HG03442 (cell line): ENCODE results near the gene TGM3.

Experiments
- ATAC-seq: cut with Tn5 transposase; IDR thresholded peaks from one replicate; pipeline ENCODE4 v1.9.1; 2021; ENCODE audit warnings: mild to moderate bottlenecking, moderate library complexity; ENCODE audit not compliant: unreplicated experiment

TGM3 gene

DNA sequence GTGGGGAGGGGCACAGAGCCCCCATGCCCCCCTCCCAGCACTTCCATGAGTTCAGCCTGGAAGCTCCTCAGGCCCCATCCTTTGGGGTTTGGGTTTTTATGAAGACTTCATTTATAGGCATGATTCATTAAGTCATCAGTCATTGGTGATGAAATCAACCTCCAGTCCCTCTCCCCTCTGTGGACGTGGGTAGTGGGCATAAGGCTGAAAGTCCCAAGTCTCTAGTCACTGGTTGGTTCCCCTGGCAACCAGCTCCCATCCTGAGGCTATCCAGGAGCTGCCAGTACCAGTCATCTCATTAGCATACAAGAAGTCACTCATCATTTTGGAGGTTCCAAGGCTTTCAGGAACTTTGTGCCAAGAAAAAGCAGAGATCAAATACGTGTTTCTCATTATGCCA lies 9.2 kb downstream of the TGM3 start:
- ATAC-seq = no peak

DNA sequence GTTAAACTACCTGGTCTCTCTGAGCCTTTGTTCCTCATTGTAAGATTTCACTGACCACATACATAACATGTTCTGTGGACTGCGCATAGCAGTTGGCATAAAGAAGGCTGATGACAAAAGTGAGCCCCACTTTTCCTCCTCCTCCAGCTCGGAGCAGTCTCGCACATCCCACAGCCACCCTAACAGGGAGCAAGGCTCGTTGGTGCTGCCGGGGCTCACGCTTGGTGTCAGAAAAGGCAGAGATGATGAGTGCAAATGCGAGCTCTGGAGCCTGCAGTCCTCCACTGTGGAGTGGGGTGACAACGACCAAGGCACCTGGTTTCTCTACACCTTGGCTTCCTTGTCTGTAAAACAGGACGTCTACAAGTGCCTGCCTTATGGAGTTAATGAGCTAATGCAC lies 9.7 kb downstream of the TGM3 start:
- no peak for ATAC-seq

DNA sequence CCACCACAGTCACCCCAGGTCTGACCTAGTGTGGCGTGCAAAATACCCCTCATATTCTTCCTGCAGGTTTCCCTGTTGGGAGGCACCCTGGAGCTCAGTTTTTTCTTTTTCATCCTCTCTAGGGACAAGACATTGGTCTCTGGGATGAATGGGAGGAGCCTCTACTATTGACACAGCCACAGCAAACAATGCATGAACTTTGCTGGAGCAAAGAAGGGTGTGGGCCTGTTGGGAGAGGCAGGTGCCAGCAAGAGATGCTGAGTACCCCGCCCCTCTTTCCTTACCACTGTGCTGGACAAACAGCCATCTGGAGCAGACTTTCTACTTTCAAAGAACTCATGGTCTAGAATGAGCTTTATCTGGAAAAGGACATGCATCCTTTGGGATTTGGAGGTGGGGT lies 10.1 kb downstream of the TGM3 start:
- ATAC-seq = no peak

DNA sequence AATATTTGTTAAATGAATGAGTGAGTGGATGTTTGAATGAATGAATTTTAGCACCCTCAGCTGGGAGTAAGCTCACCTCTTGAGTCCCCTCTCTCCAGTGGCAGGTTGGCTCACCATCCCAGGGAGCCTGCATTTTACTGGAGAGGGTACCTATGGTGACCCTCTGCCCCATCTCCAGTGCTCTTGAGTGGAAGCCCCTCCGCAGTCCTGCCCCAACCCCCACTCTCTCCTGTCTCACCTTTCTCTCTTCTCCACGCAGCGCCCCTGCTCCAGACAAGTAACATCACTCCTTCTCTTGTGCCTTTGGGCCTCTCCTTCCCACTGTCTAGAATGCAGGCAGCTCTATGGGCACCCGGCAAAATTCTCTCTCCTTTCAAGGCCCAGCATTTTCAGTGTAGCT lies 11.3 kb downstream of the TGM3 start:
- ATAC-seq = no peak

DNA sequence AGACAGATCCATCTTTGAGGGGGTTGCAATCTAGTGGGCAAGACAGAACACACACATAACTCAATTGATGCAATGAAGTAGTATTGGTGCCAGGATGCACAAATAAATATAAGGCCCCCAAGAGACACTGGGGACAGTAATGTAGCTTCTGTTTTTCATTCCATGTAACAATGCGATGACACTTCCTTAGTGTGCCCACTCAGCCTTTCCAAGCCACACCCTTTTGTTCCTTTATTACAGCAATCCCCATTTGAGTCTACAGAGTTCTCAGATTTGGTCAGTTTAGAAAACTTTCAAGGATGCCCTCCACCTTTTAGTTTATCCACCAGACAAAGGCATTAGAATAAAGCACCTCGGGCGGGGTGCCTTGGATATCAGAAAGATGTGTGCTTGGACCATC lies 15.5 kb downstream of the TGM3 start:
- no peak for ATAC-seq

DNA sequence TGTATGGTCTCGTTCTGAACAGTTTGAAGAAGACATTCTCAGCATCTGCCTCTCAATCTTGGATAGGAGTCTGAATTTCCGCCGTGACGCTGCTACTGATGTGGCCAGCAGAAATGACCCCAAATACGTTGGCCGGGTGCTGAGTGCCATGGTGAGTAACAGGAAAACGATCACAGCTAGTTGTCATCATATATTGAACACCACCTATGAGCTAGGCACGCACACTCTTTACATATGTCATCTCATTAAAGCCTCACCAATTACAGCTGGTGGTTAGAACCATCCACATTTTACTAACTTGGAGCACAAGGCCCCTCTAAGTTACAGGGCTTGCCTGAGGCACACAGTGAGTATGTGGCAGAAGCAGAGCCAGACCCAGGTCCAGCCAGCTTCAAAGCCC lies 17.1 kb downstream of the TGM3 start:
- no peak for ATAC-seq

DNA sequence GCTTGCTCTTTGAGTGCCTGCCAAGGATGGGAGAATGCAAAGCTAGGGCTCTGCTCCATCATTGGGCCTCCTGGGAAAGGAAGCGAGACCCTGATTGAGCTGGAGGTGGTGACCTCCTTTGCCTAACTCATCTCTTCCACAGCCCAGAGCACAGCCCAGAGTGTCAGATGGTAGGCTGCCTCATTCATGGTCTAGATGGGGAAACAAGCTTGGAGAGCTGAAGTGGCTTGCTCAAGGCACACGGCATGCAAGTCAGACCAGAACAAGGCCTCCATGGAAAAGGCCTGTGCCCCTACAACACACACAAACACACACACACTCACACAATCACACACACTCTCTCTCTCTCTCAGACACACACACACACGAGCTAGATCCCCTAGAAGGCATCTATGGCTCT lies 17.5 kb downstream of the TGM3 start:
- no peak for ATAC-seq

DNA sequence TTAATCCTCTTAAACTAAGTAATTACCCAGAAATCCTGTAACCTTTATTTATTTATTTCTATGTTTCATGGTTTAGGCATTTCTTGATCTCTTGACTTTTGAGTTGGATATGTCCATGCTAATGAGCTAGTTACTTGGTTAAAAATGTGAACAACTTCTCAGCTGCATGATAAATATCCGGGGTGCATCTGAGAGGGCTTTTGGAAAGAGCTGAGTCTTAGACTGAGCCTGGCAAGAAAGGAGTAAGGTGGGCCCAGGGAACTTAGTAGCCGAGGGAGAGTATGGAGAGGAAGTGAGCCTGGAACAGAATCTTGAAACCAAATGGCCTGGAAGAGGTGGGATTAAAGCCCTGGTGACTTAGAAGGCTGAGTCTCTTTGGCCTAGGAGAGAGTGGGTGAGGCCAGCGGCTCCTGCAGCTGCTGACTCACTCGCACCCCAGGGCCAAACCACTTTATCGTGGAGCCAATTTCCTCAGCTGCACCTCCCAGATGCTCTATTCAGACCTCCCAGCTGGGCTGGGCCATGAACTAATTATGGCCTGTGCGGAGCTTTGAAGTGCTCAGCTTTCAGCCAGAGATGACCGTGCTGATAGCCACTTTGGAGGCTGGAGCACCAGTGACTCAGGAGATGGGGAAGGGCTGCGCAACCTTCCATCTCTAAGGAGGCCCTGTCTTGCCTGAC lies 19.1 kb downstream of the TGM3 start:
- no peak for ATAC-seq

DNA sequence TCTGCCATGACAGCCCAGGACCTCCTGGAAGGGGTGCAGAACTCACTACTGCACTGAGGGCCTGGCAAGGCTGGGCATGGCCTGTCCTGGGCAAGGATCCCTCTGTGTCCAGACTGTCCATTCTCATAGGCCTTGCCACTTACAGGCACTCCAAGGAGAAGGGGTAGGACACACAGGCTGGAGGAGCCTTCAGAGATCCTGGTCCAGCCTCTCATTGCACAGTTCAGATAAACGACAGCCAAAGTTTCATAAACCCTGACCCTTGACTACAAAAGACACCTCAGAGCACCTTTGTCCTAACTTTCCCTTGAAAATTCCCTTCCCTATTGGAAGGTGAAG lies 19.6 kb downstream of the TGM3 start:
- ATAC-seq = no peak

DNA sequence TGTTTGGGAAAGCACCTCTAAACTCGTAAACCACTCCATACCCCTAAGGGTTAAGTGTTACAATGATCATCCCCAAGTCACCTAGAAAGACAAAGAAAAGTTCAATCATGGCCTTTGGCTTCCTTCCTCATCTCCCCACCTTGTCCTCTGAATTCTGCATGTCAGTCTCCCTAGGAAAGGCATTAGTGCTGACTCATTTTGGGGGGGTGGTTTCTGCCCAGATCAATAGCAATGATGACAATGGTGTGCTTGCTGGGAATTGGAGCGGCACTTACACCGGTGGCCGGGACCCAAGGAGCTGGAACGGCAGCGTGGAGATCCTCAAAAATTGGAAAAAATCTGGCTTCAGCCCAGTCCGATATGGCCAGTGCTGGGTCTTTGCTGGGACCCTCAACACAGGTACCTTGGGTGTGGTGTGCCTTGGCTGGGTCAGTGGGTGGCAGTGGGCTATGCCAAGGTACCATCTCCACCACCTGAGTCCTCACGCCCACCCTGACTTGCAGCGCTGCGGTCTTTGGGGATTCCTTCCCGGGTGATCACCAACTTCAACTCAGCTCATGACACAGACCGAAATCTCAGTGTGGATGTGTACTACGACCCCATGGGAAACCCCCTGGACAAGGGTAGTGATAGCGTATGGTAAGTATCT lies 21.2 kb downstream of the TGM3 start:
- no peak for ATAC-seq

DNA sequence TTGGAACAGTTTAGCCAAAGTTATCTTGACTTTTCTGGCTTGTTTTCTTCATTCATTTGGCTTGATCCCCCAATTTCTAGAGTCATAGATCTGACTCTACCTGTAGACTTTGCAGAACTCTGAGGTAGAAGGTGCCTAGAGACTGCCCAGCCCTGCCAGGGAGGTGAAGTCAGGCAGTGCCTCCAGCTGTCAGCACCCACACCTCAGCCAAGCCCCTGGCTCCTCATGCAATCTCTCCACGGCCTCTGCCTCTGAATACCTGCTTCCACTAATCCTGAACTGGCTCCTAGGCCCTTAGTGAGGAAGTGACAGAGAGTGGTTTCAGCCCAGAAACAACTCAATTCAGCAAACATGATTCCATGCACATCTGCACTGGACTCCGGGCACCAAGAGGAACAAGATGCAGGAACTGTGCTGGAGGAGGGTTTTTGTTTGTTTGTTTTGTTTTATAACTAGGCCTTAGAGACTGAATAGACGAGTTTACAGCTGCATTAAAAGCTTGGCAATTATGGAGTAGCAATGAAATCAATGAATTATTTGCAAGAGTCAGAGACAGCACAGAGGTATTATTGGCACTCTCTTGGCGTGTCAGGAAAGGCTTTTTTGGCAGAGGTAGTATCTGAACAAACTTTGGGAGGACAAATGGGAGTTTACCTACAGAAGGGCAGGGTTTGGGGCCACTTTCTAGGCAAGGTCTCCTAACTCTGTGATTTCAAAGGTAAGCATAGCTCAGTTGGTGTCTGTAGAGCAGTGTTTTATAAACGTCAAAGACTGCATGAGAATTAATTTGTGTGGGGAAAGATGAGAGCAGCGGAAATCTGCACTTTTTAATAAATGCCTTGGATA lies 25.2 kb downstream of the TGM3 start:
- ATAC-seq = no peak

DNA sequence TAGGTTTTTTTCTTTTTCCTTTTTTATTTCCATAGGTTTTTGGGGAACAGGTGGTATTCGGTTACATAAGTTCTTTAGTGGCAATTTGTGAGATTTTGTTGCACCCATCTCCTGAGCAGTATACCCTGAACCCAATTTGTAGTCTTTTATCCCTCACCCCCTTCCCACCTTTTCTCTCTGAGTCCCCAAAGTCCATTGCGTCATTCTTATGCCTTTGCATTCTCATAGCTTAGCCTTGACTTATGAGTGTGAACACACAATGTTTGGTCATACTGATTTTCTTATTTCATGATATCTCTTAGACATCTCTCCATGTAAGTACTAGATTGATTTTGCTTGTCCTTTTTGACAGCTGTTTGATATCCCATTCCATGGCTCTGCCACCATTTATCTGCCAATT lies 27.2 kb downstream of the TGM3 start:
- no peak for ATAC-seq

DNA sequence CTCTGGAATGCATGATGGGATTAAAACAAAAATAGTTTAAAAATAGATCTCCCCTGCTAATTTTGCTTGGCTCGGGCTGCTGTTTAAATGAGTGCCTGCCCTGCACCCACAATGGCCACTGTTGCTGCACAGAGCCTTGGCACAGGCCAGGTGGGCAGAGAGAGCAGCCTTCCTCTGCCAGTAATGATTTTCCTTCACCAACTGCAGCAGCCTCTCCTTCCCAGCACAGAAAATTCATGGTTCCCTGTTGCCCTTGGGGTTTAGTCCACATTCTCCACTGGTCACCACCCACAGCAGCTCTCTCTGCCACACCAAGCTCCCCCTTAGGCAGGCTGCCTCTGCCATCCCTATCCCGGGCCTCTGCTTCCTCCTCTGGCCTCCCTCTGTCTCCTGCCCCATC lies 30.2 kb downstream of the TGM3 start:
- no peak for ATAC-seq

DNA sequence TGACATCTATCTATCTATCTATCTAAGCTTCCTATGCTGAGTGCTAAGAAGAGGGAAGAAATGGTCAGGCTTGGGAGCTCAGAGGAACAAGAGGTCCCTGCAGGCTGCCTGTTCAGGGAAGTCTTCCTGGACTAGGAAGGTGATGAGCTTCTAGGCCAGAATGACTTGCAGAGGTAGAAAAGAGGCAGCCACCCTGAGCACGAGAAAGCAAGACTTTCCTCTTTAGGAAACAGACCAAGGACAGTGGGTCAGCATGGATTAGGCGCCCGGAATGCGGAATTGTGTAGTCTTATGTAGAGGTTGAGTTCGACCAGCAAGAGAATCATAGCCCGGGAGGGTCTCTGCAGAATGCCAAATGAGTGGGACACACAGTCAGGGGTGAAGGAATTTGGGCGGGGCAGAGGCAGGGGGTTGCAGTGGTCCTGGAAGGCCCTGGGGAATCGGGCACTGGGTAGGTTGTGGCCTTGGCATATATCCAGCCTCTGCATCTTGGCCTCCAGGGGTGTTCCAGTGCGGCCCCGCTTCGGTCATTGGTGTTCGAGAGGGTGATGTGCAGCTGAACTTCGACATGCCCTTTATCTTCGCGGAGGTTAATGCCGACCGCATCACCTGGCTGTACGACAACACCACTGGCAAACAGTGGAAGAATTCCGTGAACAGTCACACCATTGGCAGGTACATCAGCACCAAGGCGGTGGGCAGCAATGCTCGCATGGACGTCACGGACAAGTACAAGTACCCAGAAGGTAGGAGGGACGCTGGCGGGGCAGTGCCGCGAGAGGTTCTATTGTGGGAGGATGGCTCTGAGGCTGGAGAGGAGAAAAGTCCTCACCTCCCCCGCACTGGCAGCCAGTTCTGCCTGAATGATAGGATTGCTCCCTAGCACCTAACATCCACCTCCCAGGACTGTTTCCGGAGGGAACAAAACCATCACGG lies 32.1 kb downstream of the TGM3 start:
- ATAC-seq = no peak

DNA sequence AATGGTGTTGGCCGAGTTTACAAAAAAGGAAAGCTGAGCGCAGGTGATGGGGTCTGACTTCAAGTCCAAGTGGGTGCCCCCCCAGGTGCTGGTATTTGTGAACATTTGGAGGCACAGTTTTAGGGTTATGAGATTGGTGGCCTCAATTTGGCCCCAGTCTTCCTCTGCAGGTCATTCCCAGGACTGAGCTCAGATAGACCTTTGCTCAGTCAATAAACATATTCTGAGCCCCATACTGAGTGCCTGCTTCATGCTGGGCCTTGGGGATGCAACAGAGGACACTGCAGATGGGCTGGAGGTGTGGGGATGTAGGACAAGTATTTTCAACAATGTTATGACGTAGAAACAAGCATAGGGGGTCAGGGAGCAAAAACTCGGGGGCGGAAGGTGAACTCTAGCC lies 33.5 kb downstream of the TGM3 start:
- no peak for ATAC-seq

DNA sequence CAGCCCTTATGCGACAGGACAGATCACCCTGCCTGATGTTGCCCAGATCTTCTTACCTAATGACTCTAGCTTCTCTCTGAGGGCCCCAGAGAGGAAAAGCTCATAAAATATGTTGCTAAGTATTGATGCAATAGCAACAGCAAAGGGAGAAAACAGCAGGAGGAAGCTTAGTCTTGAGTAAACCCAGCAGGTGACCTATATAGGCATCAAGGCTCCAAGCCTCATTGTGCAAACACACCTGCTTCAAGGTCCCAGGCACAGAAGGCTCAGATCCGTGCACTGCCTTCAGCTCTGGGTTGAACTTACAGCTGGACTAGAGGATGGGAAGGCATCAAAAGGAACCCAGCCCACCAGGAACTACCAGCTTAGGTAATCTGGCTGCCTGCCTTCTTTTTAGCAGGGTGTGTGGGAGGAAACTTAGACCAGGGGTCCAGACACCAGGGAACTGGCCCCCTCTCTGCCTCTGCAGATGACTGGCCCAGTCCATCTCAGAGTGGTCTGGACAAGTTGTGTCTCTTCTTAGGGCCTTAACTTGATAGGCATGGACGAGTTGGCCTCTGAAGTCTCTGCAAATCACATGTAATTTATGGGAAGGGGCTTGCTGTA lies 34.4 kb downstream of the TGM3 start:
- ATAC-seq = no peak

DNA sequence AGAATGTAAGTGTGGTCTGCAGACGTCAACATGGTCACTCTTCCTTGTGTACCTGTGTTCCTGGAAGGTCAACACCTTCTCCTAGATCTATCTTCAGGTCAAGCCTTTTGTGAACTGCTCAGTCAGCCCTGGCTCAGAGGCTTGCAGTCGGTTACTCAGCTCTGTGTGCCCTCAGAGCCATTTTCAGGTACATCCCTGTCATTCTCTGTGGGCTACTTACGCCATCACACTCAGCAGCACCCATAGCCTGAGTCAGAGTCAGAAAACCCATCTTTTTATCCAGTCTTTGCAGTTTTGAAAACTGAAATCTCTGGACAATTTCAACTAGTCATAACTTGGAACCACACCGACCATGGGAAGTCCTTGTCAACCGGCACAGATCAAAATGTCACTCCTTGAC lies 35.3 kb downstream of the TGM3 start:
- no peak for ATAC-seq

DNA sequence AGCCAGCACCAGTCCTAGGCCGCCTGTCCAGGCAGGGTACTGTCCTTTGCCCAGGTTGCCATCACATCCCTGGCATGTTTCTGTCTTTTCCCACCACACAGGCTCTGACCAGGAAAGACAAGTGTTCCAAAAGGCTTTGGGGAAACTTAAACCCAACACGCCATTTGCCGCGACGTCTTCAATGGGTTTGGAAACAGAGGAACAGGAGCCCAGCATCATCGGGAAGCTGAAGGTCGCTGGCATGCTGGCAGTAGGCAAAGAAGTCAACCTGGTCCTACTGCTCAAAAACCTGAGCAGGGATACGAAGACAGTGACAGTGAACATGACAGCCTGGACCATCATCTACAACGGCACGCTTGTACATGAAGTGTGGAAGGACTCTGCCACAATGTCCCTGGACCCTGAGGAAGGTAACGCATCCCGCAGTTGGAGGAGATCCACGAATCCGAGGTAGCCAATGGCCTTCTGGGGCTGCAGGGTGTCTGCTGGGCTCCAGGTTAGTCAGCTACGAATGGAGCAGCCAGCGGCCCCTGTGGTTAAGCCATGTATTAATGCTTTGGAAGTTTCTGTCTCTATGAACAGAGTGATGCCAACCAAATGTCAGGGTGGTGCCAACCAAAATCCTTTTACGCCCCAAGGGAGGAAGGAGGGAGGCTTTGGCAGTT lies 36.2 kb downstream of the TGM3 start:
- no peak for ATAC-seq

DNA sequence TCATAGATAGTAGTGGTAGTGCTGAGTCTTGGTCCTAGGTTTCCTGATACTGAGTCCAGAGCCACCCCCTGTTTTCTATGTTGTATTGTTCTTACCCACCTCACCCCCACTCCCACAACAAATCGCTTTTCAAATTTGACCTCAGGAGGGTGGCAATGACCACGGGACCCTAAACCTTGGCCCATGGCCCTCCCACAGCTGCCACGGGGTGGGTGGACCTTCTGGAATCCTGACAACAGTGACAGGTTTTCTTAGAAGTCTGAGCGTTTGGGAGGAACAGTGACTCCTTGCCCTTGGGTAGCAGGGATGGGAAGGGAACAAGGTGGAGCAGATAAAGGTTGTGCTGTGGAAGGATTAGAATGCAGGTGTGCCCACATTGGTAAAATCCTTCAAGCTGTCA lies 36.9 kb downstream of the TGM3 start:
- ATAC-seq = no peak

DNA sequence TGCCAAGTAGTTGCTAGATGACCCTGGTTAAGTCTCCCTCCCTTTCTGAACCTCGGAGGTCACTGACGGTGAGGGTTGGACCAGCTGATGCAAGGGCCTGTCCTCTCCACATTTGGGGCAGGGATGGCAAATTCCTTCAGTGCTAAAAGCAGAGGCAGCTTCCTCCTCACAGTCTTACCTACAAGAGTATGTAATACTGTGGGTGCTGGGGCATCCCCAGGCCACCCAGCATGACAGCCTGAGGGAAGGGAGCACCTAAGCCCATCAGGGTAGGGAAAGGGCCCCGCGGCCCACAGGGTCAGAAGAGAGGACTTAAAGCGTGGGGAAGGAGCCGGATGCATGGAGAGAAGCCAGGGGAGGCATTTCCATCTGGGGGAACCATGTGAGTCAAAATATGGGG lies 38.0 kb downstream of the TGM3 start:
- no peak for ATAC-seq
